ENCODE data around the gene BMP8A. TPM values are rescaled to one million over a fixed set of nuclear protein-coding genes. Genes with fewer than 3 reads are reported as not detected.
A peak's percentile ranks its signal among the peaks of the same experiment; 100 is the strongest.
"Not testable (repeated sequence)": the region's sequence is repeated elsewhere in the genome, so short reads cannot be mapped to it uniquely, and the experiment has no call there.

BMP8A gene
- total RNA-seq, 2 donors from 2014 or later = 5.4 to 9.4 TPM

DNA sequence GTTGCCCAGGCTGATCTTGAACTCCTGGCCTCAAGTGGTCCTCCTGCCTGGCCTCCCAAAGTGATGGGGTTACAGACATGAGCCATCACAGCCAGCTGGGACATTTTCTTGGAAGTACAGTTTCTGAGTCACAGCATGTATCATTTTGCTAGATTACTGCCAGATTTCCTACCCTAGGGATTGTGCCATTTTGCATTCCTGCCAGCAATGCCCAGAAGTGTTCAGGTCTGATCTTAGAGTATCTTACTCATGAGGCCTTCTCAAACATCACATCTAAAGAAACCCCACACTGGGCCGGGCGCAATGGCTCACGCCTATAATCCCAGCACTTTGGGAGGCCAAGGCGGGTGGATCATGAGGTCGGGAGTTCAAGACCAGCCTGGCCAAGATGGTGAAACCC is 10.2 kb downstream of the BMP8A start:
- no peak for DNase-seq (ENCODE audit: low spot score)
- H3K9me3 ChIP-seq = no peaks in the 10 kb centered on the region
- TF ChIP-seq POLR2A (IDR thresholded peaks at IDR 0.05) (no peak), POLR2AphosphoS5 (IDR thresholded peaks at IDR 0.05) (no peak)
- TF ChIP-seq, protein P1, sequence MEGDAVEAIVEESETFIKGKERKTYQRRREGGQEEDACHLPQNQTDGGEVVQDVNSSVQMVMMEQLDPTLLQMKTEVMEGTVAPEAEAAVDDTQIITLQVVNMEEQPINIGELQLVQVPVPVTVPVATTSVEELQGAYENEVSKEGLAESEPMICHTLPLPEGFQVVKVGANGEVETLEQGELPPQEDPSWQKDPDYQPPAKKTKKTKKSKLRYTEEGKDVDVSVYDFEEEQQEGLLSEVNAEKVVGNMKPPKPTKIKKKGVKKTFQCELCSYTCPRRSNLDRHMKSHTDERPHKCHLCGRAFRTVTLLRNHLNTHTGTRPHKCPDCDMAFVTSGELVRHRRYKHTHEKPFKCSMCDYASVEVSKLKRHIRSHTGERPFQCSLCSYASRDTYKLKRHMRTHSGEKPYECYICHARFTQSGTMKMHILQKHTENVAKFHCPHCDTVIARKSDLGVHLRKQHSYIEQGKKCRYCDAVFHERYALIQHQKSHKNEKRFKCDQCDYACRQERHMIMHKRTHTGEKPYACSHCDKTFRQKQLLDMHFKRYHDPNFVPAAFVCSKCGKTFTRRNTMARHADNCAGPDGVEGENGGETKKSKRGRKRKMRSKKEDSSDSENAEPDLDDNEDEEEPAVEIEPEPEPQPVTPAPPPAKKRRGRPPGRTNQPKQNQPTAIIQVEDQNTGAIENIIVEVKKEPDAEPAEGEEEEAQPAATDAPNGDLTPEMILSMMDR (IDR thresholded peaks at IDR 0.05) = no peak
- H3K27me3 ChIP-seq (replicated peaks; ENCODE audit: insufficient read depth) = no peaks in the 10 kb centered on the region
- H3K27ac ChIP-seq = no peak overlapping the region
- 76% methylated on average over 5 of the region's 5 CpGs for WGBS
- H3K36me3 ChIP-seq = no peaks in the 10 kb centered on the region
- no peaks in the 10 kb centered on the region for H3K4me1 ChIP-seq (replicated peaks)
- H3K4me3 ChIP-seq = no peak overlapping the region
- intact Hi-C loops (cut with DNase I) = no loop called here

DNA sequence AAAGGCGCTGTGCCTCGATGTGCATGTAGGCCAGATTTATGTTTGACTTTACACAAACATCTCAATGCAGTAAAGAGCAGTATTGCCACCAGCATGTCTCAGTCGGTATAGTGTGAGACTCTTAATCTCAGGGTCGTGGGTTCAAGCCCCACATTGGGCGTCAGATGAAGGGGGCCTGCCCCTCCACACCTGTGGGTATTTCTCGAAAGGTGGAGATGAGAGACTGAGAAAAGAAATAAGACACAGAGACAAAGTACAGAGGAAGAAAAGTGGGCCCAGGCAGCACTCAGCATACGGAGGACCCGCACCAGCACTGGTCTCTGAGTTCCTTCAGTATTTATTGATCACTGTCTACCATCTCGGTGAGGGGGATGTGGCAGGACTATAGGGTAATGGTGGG is 13.0 kb downstream of the BMP8A start:
- intact Hi-C loops (cut with DNase I); H3K27ac ChIP-seq; H3K27me3 ChIP-seq (replicated peaks; ENCODE audit: insufficient read depth); H3K36me3 ChIP-seq; H3K4me3 ChIP-seq; DNase-seq (ENCODE audit: low spot score); H3K9me3 ChIP-seq; H3K4me1 ChIP-seq (replicated peaks): not testable (repeated sequence)
- 77% methylated on average over 9 of the region's 9 CpGs for WGBS

DNA sequence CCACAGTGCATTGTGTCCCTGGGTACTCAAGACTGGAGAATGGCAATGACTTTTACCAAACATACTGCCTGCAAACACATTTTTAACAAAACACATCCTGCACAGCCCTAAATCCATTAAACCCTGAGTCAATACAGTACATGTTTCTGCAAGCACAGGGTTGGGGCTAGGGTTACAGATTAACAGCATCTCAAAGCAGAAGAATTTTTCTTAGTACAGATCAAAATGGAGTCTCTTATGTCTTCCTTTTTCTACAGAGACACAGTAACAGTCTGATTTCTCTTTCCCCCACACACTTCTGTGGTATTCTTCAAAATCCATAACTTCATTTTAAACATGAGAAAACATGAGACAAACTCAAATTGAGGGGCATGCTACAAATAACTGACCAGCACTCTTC is 13.9 kb downstream of the BMP8A start:
- Histone ChIP-seq H3K4me3 (no peak overlapping the region), H3K27me3 (replicated peaks; ENCODE audit: insufficient read depth) (no peaks in the 10 kb centered on the region), H3K4me1 (replicated peaks) (no peaks in the 10 kb centered on the region), H3K9me3 (no peaks in the 10 kb centered on the region), H3K36me3 (no peaks in the 10 kb centered on the region), H3K27ac (no peak overlapping the region)
- intact Hi-C loops (cut with DNase I) = no loop called here
- no peak for DNase-seq (ENCODE audit: low spot score)
- TF ChIP-seq POLR2A (IDR thresholded peaks at IDR 0.05) (no peak), POLR2AphosphoS5 (IDR thresholded peaks at IDR 0.05) (no peak)
- TF ChIP-seq, protein P1 (IDR thresholded peaks at IDR 0.05) = no peak

DNA sequence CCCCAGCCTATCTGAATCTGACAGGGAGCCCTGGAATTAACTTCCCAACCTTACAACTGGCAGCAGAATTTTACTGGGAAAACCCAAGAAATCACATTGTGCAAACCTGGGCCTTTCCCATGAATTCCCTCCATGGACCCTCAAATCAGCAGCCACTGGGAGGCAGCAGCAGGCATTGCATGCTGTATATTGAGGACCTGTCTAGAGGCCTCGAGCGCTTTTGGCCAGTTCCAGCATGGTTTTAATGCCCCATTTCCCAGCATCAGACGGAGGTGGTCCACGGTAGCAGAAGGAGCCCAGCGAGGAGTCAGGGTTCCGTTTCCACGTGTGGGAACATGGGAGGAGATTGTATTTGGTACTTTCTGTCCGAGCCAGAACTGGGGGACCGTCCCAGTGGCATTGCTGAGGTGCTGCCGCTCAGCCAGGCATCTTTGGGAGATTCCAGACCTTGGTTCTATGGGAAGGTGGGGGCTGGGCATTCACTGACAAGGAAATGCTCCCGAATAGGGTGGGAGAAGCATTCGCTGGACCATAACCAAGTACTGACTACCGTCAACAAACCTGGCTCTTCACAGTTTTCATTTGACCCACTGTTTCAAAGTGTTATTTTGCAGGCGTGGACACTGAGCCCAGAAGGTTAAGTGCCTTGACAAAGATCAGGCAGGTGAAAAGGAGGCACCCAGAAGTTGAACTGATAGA is 15.9 kb downstream of the BMP8A start:
- TF ChIP-seq, protein P1 (IDR thresholded peaks at IDR 0.05) = peak in 1 of 4 experiments; percentile 21
- TF ChIP-seq POLR2AphosphoS5 (IDR thresholded peaks at IDR 0.05) (no peak), POLR2A (IDR thresholded peaks at IDR 0.05) (no peak)
- Histone ChIP-seq H3K27me3 (replicated peaks; ENCODE audit: insufficient read depth) (no peaks in the 10 kb centered on the region), H3K27ac (no peak overlapping the region), H3K4me3 (no peak overlapping the region), H3K4me1 (replicated peaks) (no peaks in the 10 kb centered on the region), H3K36me3 (no peaks in the 10 kb centered on the region), H3K9me3 (no peaks in the 10 kb centered on the region)
- intact Hi-C loops (cut with DNase I) = no loop called here
- 80% methylated on average over 14 of the region's 14 CpGs for WGBS
- DNase-seq (ENCODE audit: low spot score) = no peak

DNA sequence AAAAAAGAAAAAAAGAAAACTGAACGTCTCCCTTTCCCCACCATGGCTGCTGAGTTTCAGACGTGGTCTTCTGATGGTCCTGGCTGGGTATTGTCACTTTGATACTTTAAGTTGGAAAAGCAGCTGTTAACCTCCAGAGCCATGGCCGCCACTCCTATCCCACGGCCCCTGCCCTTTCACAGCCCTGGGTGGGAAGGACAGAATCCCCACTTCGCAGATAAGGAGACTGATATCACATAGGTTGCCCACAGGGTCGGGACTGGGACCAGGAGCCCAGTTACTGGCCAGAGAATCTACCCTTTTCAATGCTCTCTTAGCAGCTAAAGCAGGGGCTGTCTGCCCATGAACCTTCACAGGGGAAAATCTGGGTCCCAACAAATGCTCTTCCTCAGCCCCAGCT is 16.8 kb downstream of the BMP8A start:
- 85% methylated on average over 6 of the region's 6 CpGs for WGBS
- H3K36me3 ChIP-seq = no peaks in the 10 kb centered on the region
- intact Hi-C loops (cut with DNase I) = no loop called here

More for the DNA sequence above, 16.8 kb downstream of the BMP8A start:
- TF ChIP-seq POLR2A (IDR thresholded peaks at IDR 0.05) = no peak
- TF ChIP-seq, protein P1 (IDR thresholded peaks at IDR 0.05) = no peak
- no peak for TF ChIP-seq POLR2AphosphoS5 (IDR thresholded peaks at IDR 0.05)
- H3K27me3 ChIP-seq (replicated peaks; ENCODE audit: insufficient read depth) = no peaks in the 10 kb centered on the region
- no peak overlapping the region for H3K27ac ChIP-seq
- no peaks in the 10 kb centered on the region for H3K4me1 ChIP-seq (replicated peaks)
- no peaks in the 10 kb centered on the region for H3K9me3 ChIP-seq
- no peak overlapping the region for H3K4me3 ChIP-seq
- DNase-seq (ENCODE audit: low spot score) = no peak
